Upper lobe of right lung (tissue), 1 donor: ENCODE data around the gene LMO7. TPM values are rescaled to one million over a fixed set of nuclear protein-coding genes. Genes with fewer than 3 reads are reported as not detected.
A peak's percentile ranks its signal among the peaks of the same experiment; 100 is the strongest.

ENCODE experiments used
- ATAC-seq: fragments of 200-7000 bp; cut with Tn5 transposase; one replicate; pipeline ENCODE4 v1.9.1; 2020; ENCODE audit warnings: mild to moderate bottlenecking, moderate library complexity
- DNase-seq: peaks from one replicate; pipeline ENCODE4 v3.0.0-alpha.2; 2020
- H3K27ac ChIP-seq: fragments of 200-600 bp; one replicate; pipeline ENCODE4 v1.8.0; 2022
- H3K27me3 ChIP-seq: fragments of 200-600 bp; one replicate; pipeline ENCODE4 v1.8.0; 2022; ENCODE audit warnings: mild to moderate bottlenecking
- H3K36me3 ChIP-seq: fragments of 200-600 bp; one replicate; pipeline ENCODE4 v1.8.0; 2022
- H3K4me1 ChIP-seq: fragments of 200-600 bp; one replicate; pipeline ENCODE4 v1.8.0; 2022
- H3K4me3 ChIP-seq: fragments of 200-600 bp; one replicate; pipeline ENCODE4 v1.8.0; 2022; ENCODE audit warnings: mild to moderate bottlenecking
- H3K9me3 ChIP-seq: fragments of 200-600 bp; one replicate; pipeline ENCODE4 v1.8.0; 2022
- intact Hi-C: fragments of 100-400 bp; cut with DNase I; formaldehyde crosslinking; loops from one replicate; pipeline ENCODE4 v1.11.0; 2022
- total RNA-seq: library from RNA; stranded (reverse); fragmentation: NEBNext Ultra II Directional; extraction: Animal tissue kit (Norgen Biotek cat#: 25700); gene quantifications from one replicate; pipeline ENCODE4 v1.2.1, GENCODE V29; 2021
- TF ChIP-seq, protein P1 (sequence below): fragments of 200-600 bp; IDR thresholded peaks from one replicate; pipeline ENCODE4 v1.8.0; 2022; ENCODE audit warnings: antibody characterized with exemption
- donor health status: DM: no; HTN: yes; CAD: no; lungs with severe emphysema.

Gene LMO7
- total RNA-seq, 1 donor from 2014 or later: 549 TPM

DNA sequence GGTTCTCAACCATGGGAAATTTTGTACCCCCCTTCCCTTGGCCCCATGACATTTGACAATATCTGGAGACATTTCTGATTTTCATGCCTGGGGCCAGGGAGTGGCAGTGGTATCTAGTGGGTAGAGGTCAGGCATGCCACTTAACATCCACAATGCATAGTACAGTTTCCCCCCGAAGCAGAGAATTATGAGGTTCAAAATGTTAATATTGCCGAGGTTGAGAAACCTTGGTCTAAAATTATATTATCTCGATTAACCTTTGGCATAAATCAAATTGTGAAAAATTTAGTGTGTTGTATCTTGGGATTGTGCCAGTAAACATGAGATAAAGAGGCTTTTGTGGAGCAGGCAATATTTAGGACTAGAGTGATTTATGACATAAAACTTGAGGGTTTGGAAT is 147.9 kb downstream of the LMO7 start:
- H3K4me1 ChIP-seq: peaks cover 11% of the 10 kb centered on the region
- intact Hi-C loops: no loop called here

DNA sequence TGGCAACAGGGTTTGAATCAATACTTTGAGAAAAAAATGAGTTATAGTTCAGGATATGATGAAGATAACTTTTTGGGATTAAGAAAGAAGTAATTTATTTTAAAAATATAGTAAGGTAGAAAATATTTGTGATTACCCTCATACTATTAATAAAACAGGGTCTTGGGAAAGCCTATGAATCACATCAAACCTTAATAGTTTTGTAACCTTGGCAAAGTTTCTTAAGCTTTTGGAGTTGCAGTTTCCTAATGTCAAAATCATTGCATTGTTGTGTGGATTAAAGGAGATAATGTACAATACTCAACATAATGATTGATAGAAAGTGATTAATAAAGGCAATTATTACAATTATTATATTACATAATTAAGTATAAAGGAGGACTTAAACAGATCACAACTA is 149.0 kb downstream of the LMO7 start:
- Histone ChIP-seq H3K36me3 (no peaks in the 10 kb centered on the region), H3K9me3 (no peaks in the 10 kb centered on the region), H3K27ac (no peak overlapping the region), H3K4me1 (peaks cover 21% of the 10 kb centered on the region), H3K4me3 (no peak overlapping the region), H3K27me3 (no peaks in the 10 kb centered on the region)
- no peak for ATAC-seq
- DNase-seq: no peak
- TF ChIP-seq, protein P1, sequence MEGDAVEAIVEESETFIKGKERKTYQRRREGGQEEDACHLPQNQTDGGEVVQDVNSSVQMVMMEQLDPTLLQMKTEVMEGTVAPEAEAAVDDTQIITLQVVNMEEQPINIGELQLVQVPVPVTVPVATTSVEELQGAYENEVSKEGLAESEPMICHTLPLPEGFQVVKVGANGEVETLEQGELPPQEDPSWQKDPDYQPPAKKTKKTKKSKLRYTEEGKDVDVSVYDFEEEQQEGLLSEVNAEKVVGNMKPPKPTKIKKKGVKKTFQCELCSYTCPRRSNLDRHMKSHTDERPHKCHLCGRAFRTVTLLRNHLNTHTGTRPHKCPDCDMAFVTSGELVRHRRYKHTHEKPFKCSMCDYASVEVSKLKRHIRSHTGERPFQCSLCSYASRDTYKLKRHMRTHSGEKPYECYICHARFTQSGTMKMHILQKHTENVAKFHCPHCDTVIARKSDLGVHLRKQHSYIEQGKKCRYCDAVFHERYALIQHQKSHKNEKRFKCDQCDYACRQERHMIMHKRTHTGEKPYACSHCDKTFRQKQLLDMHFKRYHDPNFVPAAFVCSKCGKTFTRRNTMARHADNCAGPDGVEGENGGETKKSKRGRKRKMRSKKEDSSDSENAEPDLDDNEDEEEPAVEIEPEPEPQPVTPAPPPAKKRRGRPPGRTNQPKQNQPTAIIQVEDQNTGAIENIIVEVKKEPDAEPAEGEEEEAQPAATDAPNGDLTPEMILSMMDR: no peak
- intact Hi-C loops: no loop called here

More for the DNA sequence above, 147.9 kb downstream of the LMO7 start:
- no peak overlapping the region for H3K27ac ChIP-seq
- no peaks in the 10 kb centered on the region for H3K36me3 ChIP-seq
- no peak for ATAC-seq
- no peak for DNase-seq
- no peaks in the 10 kb centered on the region for H3K9me3 ChIP-seq
- H3K4me3 ChIP-seq: no peak overlapping the region
- no peaks in the 10 kb centered on the region for H3K27me3 ChIP-seq
- TF ChIP-seq, protein P1: no peak

DNA sequence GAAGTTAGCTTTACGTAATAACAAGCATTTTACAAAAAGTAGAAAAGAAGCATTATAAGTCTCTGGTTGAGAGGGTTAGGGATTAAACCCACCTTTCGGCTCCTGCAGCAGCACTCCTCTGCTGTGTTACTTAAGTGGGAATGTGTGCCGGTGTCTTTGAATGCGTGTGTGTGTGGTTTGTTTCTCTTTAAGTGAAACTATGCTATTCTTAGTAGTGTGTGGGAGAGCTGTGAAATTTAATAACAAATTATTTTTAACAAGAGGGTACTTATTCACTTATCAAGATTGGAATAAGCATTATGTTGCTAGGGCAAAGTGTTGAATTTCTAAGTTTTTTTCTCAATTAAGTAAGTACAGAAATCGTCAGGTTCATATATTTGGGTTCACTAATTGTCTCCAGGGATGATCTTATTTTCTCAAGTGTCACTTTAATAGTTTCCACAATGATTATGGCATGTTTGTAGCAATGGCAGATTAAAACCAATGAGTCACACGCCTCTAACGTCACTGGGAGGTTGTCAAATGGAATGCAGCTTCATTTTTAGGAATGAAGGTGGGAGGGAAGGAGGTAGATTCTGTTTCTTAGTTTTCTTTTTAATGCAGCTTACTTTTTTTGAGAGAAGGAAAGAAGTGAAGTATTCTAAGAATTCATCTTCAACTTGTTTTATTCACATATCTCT is 151.3 kb downstream of the LMO7 start:
- no peaks in the 10 kb centered on the region for H3K27me3 ChIP-seq
- no peak overlapping the region for H3K4me3 ChIP-seq
- no peak overlapping the region for H3K27ac ChIP-seq
- H3K9me3 ChIP-seq: no peaks in the 10 kb centered on the region
- H3K36me3 ChIP-seq: no peaks in the 10 kb centered on the region
- H3K4me1 ChIP-seq: peaks cover 21% of the 10 kb centered on the region
- no peak for ATAC-seq
- intact Hi-C loops: no loop called here
- TF ChIP-seq, protein P1: no peak
- no peak for DNase-seq

DNA sequence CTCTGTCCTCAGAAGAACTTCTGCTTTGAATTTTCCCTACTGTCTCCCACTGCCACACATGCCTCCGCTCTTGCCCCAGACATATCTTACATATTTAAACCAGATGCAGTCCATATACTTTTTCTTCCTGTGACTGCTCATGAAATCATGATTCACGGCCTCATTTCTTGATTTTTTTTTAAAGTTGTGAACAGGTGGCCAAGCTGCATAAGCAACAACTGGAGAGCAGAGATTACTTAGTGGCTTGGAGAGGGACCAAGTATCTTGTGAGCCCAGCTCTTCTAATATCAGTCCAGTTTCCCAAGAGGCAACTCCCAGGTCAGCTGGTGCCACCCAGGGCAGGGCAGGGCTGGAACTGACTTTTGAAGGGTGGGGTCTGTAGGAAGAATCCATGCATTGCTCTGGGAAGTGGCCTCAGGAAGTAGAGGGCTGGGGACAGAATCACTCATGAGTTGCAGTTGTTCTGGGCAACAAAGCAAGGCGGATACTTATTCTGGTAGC is 152.4 kb downstream of the LMO7 start:
- Histone ChIP-seq H3K36me3 (no peaks in the 10 kb centered on the region), H3K27me3 (no peaks in the 10 kb centered on the region), H3K27ac (peak overlapping the region; percentile 38), H3K9me3 (no peaks in the 10 kb centered on the region), H3K4me3 (no peak overlapping the region), H3K4me1 (peaks cover 27% of the 10 kb centered on the region)
- TF ChIP-seq, protein P1: no peak
- DNase-seq: no peak
- intact Hi-C loops: no loop called here
- ATAC-seq: peak; percentile 82

DNA sequence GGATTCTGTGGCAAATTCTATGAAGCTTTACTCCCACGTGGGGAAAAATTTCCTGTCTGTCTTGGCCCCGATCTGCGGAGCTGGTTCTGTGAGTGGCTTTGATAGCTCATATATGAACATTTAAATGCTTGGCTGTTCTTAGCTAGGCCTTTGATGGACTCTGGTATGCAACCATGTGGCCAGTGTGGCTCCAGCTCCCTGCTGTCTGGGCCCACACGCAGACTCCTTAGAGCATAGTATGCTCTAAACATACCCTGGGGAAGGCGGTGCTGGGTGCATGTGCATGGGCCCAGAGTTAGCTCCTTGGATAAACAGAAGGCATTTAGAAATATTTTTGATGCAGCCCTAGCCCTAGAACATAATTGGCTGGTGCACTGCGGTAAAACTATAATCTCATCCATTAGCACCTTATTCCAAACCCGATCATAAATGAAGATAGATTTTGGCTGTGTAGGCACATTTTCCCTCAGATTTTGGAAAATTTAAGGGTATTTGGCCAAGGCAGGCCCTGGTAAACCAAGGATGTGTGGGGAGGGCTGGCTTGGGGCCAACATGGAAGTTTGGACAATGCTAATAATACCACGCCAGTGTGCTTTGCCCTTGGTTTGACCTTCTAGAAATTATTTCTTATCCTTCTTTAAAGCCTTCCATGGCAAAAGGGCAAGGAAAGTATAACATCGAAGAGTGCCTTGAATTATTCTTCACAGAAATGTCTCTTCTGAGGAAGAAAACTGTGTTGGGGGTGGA is 153.5 kb downstream of the LMO7 start:
- Histone ChIP-seq H3K4me3 (no peak overlapping the region), H3K4me1 (peaks cover 27% of the 10 kb centered on the region), H3K27ac (peak overlapping the region; percentile 38), H3K9me3 (no peaks in the 10 kb centered on the region), H3K27me3 (no peaks in the 10 kb centered on the region), H3K36me3 (no peaks in the 10 kb centered on the region)
- TF ChIP-seq, protein P1: no peak
- peak; percentile 42 for ATAC-seq
- intact Hi-C loops: no loop called here
- no peak for DNase-seq
